CD4-positive, alpha-beta T cell treated with Interferon gamma for 1 hour (primary cell): ENCODE results near the gene MRPS33.
"Not testable (repeated sequence)": the region's sequence is repeated elsewhere in the genome, so short reads cannot be mapped to it uniquely, and the experiment has no call there.

Experiments
- DNase-seq: peaks from one replicate; pipeline ENCODE4 v3.0.0-alpha.2; 2020

Gene MRPS33

DNA sequence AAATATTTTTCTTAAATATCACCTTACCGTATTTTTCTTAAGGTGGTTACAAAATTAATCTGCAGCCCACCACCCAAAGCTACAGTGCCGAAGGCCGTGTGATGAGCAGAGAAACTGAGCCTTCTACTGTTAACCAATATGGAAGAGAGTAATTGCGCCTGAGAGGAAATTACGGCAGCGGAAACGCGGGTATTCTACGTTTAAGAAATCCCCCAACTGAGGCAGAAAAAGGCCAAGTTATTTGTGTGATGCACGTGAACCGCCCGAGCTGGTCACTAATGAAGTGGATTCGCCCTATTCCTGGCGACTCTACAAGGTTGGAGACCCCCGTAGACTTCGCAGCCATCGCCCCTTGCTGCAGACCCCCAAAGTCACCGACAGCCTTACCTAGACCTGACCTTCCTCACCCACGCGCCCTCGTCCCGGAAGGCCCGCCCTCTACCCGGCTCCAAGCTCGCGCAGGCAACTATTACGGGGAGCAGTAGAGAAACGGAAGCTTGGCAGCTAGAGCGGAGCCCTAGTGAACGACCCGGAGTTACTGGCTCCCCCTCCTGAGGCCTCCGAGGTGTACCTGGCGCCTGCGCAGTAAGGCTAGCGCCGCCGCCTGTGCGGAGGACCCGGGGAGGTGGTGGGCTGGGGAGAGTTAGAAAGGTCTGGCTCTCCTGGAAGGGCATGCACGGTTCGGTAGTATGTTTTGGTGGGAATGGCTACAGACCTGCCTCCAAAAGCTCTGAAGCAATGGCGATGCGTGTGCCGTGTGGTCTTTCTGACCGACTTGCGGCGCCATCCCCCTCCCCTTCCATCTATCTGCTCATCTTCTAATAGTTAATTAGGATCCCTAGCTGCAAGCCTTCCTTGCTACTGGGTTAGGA, at the start of gene MRPS33:
Gene MRPS33, minus strand, starts transcription at position 429 of the 872 bp plus-strand sequence. CDS start 4,319 bp downstream, outside the sequence.
- DNase-seq = peak; percentile 96

DNA sequence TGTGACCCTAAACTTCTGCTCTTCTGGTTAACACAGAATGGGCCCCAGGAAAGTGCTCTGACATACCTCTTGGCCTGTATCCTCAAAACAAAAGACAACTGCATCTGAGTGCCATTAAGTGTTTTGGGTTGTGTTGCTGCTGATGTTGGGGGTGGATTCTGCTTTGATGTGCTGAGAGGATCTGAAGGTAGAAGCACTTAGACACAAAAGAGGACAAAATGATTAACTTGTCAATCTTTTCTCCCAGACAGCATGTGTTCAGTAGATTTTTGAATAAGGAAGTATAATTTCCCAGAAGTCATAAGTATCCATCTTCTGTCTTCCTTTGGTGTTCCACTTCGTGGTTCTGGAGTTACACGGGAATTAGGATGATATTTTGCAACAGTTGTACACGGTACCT, 43.0 kb upstream of the MRPS33 start:
- DNase-seq = no peak

DNA sequence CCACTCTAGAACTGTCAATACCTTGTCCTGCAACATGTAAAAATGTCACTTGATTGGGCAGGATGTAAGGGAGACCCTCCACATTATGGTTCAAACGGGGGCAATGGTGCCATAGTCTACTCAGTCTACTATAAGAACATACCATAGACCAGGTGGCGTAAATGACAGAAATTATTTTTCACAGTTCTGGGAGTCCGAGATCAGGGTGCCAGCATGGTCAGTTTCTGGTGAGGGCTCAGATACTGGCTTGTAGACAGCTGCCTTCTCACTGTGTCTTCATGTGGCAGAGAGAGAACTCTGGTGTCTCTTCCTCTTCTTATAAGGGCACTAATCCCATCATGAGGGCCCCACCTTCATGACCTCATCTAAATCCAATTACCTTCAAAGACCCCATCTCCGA, 40.4 kb upstream of the MRPS33 start:
- DNase-seq = no peak

DNA sequence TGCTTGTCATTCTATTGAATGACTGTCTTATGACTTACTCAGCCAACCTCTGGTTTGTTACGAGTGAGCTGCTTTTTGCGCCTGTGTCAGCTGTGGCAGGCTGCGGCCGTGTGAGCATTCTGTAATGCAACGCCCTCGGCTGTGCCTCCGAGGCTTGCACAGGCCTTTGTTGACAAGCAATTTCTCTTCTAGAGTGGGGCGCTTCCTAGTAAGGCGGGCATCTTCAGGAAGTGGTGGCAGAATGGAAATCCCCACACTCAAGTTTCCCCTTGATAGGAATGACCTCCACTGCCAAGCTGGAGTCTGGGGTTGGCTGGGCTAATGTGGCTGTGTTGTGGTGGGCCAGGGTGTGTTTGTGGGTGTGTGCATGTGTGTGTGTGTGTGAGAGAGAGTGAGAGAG, 38.9 kb upstream of the MRPS33 start:
- peak; percentile 52 for DNase-seq

DNA sequence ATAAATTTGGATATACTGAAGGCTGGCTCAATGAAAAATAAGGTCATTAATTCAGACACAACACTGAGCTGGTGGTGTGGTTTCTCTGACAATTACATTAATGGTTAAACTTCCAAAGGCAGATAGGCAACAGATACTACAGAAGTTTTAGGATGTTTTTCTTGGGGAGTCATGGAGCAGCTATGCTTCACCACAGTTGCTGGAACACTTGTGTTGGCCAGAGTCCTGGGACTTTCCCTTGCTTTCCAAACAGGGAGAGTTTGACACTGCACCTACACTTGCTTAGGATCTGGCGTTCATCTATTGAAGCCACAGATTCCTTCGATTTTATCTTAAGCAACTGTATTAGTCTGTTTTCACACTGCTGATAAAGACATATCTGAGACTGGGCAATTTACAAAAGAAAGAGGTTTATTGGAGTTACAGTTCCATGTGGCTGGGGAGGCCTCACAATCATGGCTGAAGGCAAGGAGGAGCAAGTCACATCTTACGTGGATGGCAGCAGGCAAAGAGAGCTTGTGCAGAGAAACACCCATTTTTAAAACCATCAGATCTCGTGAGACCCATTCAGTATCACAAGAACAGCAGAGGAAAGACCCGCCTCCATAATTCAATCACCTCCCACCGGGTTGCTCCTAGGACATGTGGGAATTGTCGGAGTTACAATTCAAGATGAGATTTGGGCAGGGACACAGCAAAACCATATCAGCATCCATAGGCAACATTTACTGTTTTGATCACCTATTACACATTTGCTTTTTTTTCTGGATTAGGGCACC, 31.3 kb upstream of the MRPS33 start:
- no peak for DNase-seq

- DNase-seq = no peak
These were observed 30.5 kb upstream of the MRPS33 start for GRCh38 chr7:141045126-141045841.

- DNase-seq = no peak
These were observed 28.9 kb upstream of the MRPS33 start for GRCh38 chr7:141043616-141044015.

GRCh38 chr7:141042222-141043193, 27.8 kb upstream of the MRPS33 start:
- no peak for DNase-seq

- no peak for DNase-seq
These were observed 24.6 kb upstream of the MRPS33 start for GRCh38 chr7:141039376-141039775.

GRCh38 chr7:141038100-141038499, 23.3 kb upstream of the MRPS33 start:
- DNase-seq = not testable (repeated sequence)

DNA sequence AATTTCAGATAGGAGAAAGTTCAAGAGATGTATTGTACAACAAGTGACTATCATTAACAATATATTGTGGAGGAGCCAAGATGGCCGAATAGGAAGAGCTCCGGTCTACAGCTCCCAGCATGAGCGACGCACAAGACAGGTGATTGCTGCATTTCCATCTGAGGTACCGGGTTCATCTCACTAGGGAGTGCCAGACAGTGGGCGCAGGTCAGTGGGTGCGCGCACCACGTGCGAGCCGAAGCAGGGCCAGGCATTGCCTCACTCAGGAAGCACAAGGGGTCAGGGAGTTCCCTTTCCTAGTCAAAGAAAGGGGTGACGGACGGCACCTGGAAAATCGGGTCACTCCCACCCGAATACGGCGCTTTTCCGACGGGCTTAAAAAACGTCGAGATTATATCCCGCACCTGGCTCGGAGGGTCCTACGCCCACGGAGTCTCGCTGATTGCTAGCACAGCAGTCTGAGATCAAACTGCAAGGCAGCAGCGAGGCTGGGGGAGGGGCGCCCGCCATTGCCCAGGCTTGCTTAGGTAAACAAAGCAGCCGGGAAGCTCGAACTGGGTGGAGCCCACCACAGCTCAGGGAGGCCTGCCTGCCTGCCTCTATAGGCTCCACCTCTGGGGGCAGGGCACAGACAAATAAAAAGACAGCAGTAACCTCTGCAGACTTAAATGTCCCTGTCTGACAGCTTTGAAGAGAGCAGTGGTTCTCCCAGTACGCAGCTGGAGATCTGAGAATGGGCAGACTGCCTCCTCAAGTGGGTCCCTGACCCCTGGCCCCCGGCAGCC, 18.0 kb upstream of the MRPS33 start:
- not testable (repeated sequence) for DNase-seq

DNA sequence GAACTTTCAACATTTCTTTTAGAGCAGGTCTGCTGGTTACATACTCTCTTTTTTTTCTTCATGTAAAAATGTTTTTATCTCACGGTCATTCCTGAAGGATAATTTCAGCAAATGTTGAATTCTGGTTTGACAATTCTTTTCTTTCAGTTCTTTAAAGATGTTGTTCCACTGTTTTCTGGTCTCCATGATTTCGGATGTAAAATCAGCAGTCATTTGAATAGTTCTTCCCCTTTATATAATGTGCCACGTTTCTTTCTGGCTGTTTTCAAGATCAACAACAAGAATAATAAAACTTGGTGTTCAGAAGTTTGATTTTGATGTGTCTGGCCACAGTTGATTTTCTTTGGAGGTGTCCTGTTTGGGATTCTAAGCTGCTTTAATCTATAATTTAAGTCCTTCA, 14.0 kb upstream of the MRPS33 start:
- no peak for DNase-seq

DNA sequence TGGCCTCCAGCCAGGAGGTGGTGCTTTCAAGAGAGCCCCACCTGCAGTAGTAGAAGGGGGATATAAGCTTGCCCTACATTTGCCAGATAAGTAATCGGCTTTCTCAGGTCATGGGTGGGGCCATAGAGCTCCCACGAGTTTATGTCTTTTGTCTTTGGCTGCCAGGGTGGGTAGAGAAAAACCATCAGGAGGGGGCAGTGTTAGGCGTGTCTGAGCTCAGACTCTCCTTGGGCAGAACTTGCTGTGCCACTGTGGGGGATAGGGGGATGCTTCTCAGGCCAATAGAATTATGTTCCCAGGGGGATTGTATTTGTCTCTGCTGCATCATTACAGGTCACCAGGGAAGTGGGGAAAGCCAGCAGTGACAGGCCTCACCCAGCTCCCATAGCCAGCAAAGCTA, 12.3 kb upstream of the MRPS33 start:
- no peak for DNase-seq

DNA sequence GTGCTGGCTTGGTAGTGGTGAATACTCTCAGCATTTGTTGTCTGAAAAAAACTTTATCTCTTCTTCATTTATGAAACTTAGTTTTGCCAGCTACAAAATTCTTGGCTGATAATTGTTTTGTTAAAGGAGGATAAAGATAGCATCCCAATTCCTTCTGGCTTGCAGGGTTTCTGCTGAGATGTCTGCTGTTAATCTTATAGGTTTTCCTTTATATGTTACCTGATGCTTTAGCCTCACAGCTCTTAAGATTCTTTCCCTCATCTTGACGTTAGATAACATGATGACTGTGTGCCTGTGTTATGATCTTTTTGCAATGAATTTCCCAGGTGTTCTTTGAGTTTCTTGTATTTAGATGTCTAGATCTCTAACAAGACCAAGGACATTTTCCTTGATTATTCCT, 9.9 kb upstream of the MRPS33 start:
- DNase-seq = no peak

DNA sequence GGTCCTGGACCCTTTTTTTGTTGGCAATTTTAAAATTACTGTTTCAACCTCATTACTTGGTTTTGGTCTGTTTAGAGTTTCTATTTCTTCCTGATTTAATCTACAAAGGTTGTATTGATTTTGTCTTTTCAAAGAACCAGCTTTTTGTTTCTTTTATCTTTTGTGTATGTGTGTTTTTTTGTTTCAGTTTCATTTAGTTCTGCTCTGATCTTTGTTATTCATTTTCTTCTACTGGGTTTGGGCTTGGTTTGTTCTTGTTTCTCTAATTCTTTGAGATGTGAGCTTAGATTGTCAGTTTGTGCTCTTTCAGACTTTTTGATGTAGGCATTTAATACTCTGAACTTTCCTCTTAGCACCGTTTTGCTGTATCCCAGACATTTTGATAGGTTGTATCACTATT, 8.5 kb upstream of the MRPS33 start:
- no peak for DNase-seq

- DNase-seq = no peak
These were observed 2.8 kb upstream of the MRPS33 start for GRCh38 chr7:141017555-141017954.

DNA sequence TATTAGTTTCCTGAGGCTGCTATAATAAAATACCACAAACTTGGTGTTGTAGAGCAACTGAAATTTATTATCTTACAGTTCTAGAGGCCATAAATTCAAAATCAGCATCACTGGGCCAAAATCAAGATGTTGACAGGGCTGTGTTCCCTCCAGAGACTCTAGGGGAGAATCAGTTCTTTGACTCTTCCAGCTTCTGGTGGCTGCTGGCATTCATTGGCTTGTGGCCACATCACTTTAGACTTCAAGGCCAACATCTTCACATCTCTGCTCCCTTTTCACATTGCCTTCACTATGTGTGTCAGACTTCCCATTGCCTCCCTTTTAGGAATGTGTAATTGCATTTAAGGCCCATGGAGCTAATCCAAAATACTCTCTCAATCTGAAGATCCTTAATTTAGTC, 1.6 kb upstream of the MRPS33 start:
- DNase-seq = no peak

DNA sequence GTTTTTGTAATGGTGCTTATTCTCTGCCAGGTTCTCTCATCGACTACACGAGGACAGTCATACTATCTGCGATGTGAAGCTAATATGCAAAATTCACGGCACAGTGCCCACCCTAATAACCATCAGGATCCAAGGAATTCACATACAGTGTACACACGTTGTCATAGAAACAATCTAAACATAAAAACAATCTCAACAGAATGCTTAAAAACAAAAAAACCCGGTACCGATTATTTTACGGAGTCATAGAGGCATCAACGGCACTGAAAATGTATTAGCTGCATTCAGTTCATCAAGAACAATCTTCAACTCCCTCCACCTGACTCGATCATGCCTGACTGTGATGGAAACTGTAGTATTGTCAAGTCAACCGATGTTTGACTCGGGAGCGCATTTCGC, 628 bp downstream of the MRPS33 start:
- DNase-seq = no peak

GRCh38 chr7:141013345-141013715, 1.4 kb downstream of the MRPS33 start:
- no peak for DNase-seq

DNA sequence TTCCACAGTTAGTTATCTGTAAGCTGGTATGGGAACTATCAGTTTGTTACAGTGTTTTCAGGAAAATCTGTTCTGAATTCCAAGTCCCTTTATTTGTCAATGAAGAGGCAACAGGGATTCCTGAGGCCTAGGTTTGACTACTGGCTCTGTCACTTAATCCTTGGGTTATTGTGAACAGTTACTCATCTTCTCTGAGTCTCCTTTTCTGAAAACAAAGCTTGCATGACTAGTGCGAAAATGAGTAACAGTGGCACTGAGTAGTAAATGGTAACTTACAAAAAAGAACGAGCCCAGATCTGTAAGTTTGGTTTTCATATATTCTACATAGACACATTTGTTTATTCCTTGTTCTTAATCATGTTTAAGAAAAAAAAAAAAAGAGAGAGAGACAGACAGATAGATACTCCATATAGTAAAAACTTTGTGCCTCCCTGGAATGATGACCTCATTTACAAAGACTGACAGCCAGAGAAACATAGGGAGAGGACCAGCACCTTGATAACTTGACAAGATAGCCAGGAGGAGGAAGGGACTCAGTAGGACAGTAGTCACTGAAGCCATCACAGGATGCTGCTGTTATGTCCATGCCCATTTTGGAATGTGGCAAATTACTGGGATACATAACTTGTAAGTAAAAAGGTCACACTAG, 1.9 kb downstream of the MRPS33 start:
- DNase-seq = no peak
